GM21786 (cell line): Measurements from ENCODE around the gene SF3B4.
"Not testable (repeated sequence)": the region's sequence is repeated elsewhere in the genome, so short reads cannot be mapped to it uniquely, and the experiment has no call there.

Experiments
- ATAC-seq: cut with Tn5 transposase; IDR thresholded peaks from one replicate; pipeline ENCODE4 v1.9.1; 2021; ENCODE audit not compliant: unreplicated experiment

SF3B4 gene, protein sequence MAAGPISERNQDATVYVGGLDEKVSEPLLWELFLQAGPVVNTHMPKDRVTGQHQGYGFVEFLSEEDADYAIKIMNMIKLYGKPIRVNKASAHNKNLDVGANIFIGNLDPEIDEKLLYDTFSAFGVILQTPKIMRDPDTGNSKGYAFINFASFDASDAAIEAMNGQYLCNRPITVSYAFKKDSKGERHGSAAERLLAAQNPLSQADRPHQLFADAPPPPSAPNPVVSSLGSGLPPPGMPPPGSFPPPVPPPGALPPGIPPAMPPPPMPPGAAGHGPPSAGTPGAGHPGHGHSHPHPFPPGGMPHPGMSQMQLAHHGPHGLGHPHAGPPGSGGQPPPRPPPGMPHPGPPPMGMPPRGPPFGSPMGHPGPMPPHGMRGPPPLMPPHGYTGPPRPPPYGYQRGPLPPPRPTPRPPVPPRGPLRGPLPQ

DNA sequence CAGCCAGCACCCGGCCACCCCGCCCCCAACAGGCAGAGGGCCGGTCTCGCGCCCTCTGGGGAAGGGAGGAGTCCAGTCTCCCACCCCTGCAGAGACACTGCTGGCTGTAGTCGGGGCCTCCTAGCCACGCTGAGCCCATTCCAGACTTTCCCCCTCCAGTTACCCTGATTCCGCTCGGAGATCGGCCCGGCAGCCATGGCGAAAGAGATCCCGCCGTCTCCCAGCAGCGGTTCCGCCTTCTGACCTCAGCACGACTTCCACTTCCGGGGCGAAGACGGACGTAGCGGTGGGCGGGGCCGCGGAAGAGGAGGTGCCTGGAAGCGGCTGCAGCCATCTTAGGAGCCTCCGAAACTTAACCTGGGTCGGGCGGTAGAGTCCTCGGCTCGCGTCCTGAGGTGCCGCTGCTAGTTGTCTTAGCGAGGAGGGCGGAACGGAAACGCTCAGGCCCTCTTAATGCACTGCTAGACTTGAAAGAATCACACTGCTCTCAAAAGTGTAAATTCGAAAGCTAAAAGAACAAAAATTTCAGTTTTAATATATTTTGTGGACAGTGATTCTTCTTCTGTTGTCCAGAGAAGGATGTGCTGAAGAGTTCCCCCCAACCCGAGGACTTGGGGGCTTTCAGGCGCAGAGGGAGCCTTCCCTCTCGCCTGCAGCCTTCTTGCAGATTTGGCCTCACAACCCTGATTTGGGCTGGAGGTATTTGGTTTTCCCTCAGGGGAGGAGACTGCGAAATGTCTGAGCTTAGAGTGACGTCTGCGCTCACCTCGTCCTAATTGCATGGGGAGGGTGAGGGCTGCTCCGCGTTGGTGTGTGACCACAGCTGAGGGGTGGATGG lies at the start of gene SF3B4:
SF3B4 (minus strand) TSS at position 241 of the 838 bp plus-strand sequence; CDS start at position 197, 44 bp downstream.
- peak; percentile 92 for ATAC-seq

DNA sequence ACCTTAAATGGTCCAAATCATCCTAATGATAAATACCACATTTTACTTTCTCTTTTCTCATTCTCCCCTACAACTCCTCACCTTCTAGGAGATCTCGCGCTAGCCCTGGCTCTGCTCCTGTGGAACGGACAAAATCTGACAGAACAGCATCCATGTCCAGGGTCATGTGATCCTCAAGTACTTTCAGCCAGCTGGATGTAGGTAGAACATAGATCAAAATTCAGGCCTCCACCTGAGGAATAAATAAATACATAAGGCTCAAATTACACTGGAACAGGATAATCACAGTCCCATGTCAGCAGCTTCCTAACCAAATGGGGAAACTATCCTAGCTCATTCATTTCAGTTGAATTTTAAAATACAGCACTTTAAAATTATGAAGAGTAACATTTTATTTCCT lies 49.7 kb upstream of the SF3B4 start:
- ATAC-seq = no peak

DNA sequence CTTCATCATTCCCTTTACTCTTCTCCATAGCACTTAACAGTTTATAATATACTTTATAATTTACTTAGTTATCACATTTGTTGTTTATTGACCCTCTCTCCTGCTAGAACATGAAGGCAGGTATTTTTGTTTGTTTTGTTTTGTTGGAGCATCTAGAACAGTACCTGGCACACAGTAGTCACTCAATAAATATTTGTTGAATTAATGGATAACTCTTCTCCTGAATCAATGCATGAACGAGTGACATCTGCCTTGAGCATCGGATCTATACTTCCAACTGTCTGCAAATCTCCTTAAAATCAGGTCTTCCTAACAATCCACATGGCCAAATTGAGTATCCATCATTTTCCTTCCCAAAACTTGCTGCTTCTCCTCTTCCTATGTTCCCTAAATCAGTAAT lies 44.9 kb upstream of the SF3B4 start:
- ATAC-seq = no peak

DNA sequence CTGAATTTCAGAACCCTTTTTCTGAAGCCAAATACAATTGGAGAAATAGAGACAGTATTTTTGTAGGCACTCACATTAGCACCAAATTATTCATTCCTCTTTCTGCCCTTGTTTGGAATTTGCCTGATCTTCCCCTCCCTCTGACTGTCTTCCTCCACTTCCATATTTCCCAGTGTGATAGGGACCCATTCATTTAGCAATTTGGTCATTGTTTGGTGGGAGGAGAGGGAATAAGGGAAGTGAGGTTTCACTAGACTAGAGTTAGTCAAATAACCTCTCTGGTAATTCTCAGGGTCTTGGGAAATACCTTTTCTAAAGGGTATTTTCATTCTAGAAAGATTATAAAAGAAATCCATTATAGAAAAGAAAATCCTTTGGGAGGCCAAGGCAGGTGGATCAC lies 40.0 kb upstream of the SF3B4 start:
- ATAC-seq = no peak

DNA sequence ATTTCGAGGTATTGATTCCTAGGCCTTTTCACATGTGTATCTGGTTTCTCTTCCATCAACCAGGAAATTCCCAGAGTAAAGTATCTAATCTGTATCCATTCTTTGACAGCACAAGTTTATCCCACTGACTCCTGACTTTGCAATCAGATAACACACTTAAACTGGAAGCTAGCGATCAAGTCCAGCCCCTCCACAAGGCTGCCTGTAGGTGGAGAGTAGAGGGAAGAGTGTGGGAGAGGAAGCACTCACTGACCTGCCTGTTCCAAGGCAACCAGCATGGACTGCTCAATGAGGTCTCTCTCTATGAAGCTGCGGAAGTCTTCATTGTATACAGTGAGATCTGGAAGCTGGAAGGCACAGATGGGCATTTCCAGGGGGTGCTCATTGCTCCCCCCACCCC lies 39.4 kb upstream of the SF3B4 start:
- ATAC-seq = no peak

DNA sequence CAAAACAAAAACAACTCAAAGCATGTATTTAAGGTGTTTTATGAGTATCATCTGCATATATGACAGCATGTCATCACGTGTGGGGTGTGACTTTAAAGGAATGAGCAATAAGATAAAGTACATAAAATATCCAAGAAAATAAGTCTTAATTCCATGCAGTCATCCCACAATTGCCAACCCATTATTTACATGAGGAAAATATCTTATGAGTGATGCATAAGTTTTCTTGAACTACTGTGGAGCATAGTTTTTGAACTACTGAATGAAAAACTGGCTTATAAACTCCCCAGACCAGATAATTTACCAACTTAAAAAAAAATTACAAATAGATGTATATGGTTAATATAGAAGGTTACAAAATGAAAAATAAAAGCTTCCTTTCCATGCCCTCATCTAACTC lies 38.8 kb upstream of the SF3B4 start:
- ATAC-seq = no peak

DNA sequence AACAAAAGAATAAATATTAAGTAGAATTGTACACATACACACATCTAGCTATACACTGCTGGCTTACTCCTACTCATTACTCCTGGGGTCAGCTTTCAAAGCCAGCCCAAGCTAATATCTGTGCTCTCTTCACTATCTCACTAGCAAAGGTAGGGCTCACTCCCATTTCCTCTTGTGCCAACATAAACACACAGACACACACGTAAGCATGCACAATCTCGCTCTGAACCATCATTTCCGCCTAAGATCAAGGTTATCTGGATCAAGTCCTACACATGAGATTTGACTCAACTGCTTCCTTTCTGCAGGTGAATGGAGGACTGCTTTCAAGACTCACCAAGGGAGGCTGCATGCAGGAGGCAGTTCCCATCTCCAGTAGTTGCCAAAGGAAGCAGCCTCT lies 37.8 kb upstream of the SF3B4 start:
- ATAC-seq = no peak

DNA sequence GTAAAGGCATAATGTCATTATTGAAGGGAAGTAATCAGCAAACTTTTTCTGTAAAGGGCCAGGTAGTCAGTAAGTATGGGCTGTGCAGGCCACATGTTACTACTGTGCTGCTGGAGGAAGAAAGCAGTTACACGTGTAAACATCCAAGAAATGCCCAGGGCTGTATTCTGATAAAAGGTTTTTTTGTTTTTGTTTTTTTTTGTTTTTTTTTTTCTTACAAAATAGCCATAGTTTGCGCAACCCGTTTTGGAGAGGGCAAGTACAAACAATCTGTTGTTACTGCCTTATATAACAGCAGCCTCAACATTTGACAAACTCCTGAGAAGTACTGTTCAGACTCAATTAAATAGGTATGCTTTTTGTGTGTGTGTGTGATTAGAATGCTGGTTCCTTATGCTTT lies 35.8 kb upstream of the SF3B4 start:
- no peak for ATAC-seq

DNA sequence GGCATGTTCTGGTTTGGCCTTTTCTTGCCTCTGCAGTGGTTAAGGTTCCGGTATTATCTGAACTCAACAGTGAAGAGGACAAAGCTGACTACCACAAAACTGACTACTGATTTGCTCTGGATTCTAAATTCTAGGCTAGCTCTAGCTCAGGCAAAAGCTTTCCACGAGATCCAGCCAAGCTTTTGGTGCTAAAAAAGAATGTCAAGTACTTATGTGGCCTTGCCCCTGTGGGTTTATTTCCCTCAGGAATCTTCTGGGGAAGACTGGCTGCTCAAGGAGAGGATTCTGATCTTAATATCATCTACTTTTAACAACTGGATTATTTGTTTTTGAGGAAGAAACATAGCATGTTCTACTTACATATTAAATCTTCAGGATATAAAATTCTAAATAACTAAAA lies 35.1 kb upstream of the SF3B4 start:
- no peak for ATAC-seq

DNA sequence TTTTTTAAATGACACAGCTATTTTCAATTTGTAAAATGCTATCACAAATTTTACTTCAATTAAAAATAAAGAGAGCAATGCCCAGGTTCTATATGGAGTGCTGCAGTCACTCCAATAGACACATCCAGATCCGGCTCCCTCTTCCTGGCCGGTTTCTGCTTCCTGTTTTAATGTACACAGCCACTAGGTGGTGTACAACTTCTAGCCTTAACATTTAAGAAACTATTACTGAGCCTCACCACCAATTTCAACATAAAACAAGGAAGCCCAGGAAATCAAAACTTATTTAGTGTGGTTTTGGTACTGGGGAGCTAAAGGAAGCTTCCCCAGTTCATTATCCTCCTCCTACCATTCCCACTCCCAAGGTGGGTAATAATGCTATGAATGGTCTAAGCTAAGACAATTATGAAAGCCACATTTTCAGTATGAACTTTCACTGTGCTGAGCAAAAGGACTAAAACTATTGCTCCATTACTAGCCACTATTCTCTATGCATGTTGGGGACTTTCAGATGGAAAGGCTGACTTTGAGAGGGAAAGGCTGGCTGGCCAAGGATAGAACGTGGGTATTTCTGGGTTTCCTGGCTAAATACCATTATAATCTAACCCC lies 34.5 kb upstream of the SF3B4 start:
- no peak for ATAC-seq

DNA sequence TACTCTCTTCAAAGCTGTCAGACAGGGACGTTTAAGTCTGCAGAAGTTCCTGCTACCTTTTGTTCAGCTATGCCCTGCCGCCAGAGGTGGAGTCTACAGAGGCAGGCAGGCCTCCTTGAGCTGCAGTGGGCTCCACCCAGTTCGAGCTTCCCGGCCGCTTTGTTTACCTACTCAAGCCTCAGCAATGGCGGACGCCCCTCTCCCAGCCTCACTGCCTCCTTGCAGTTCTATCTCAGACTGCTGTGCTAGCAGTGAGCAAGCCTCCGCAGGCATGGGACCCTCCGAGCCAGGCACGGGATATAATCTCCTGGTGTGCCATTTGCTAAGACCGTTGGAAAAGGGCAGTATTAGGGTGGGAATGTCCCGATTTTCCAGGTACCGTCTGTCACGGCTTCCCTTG lies 29.9 kb upstream of the SF3B4 start:
- ATAC-seq = not testable (repeated sequence)

DNA sequence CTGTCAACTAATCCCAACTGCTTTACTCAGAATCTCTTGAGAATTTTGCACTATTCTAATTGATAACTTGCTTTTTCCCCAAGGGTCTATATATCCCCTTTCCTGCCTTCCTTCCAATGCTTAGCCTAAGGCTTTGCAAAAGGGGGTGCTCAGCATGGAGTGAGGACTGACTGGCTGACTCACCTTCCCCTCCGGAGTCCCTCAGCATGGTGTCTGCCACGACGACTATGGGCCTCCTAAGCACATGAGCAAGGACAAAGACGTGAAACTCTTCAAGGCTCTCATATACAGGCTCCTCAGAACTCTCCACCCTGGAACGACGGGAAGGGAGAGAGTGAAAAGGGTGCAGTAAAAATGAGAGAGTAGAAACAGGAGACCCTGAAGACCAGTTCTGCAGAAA lies 22.3 kb upstream of the SF3B4 start:
- no peak for ATAC-seq

DNA sequence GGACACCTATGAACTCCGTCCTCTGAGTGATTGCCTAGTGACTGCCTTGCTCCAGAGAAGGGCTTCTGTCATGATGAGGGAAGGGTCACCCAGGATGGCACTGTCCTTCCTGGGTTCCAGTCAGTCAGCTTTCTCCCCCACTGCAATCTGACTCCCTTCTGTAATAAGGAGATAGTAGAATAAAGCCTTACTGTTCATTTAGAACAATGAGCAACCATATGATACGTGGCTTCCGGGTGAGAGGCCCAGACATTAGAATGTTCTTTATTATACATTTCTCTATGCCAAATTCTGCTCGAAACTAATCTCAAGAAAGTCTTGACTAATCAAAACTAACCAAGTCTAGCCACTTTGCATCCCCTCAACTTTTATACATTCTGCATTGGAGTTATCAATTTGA lies 17.6 kb upstream of the SF3B4 start:
- ATAC-seq = no peak

DNA sequence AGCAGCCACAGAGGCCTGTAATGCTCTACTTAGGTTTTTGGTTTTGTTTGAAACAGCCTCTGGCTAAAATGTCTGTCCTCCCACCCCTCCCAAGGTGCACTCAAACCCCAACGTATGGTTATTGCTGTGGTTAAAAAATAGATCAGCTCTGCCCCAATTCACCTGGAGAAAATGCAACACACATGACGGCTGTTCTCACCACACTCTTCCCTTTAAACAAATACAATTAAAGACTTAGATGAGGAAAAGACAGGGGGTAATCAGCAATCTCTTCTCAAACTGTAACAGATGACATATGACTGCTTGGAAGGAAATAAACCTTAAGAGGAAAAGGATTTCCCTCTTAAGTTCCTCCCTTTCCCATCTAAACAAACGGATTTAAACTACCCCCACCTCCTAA lies 15.3 kb upstream of the SF3B4 start:
- no peak for ATAC-seq

DNA sequence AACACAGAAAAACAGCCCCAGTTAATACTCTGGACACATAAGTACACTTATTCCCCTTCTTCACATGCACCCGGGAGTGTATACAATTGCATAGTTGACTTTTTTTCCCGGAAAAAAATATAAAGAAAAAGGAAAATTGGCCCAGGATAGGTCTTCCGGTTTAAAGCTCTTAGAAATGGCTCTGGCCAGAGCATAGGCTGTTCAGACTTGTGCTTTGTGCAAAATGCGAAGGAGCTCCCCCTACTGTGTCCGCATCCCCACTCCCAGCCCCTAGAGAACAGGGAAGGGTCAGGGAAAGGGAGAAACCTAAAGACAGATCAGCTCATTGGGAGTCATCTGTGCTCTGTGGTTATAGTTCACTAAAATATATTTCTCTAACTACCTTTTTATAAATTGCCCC lies 14.6 kb upstream of the SF3B4 start:
- ATAC-seq = no peak

DNA sequence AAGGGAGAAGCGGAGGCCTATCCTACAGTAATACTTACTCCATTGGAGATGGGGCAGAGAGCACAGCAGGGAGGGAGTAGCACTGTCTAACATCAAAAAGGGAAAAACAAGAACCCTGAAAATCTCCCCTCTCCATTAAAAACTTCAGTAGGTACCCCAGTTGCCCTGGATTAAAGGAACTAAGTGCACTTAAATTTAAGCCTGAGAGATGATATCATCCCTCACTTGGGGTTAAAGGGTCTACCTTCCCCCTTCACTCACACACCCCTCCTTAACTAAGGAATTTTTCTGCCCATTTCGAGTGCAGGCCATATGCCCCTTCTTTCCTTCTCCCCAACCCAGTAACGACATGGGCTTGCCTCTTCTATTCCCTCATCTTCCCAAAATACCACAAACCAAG lies 12.8 kb upstream of the SF3B4 start:
- no peak for ATAC-seq

DNA sequence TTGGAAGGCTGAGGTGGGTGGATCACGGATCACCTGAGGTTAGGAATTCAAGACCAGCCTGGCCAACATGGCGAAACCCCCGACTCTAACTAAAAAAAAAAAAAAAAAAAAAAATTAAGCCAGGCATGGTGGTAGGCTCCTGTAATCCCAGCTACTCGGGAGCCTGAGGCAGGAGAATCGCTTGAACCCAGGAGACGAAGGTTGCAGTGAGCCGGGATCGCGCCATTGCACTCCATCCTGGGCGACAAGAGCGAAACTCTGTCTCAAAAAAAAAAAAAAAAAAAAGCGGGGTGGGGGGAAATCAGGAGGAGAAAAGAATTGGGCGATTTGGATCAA lies 11.0 kb upstream of the SF3B4 start:
- not testable (repeated sequence) for ATAC-seq

DNA sequence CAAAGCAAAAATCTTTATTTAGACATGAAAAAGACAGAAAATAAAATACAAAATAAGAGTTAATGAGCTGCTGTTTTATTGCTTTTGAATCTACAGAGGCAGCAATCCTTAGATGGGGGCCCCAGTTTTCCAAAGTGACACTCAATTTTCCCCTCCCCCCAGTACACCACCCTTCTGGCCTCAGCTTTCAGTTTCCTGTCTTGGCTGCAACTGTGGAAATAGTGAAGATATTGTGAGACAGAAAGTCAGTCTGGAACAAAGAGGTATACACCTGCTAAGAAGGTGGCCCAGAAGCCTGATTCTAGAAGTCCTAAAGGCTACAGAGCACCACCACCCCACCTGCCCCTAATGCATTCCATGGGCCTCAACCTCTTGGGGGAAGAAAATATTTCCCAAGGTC lies 10.2 kb upstream of the SF3B4 start:
- no peak for ATAC-seq

DNA sequence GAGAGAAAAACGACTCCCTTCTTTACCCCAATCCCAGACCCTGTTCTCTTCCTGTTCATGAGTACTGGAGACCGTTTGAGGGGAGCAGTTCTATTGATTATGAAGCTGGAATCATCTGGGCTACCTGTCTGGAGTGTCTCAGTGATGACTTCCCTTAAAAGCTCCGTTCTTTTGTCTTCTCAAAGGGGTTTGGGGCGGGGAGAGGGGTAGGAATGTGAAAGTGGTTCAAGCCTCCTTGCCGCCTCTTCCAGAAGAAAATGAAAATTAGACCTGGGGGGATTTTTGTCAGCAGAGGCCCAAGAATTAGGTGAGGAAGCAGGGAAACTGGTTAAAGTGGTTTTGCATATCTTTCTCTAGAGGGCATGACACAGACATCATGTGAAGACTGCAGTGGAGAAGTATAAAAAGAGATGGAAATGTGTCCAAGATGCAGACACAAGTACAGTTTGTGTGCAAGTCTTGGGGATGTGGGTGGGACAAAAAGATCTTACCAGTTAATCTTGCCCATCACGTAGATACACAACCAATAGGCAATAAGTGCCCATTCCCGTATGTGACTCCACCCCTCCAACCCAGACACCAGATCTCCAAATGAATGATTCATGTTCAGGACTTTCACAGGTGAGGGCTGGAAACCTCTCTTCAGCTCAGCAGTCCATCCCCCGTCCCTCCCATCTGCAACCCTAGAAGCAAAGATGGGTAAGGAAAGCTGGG lies 9.5 kb upstream of the SF3B4 start:
- no peak for ATAC-seq

DNA sequence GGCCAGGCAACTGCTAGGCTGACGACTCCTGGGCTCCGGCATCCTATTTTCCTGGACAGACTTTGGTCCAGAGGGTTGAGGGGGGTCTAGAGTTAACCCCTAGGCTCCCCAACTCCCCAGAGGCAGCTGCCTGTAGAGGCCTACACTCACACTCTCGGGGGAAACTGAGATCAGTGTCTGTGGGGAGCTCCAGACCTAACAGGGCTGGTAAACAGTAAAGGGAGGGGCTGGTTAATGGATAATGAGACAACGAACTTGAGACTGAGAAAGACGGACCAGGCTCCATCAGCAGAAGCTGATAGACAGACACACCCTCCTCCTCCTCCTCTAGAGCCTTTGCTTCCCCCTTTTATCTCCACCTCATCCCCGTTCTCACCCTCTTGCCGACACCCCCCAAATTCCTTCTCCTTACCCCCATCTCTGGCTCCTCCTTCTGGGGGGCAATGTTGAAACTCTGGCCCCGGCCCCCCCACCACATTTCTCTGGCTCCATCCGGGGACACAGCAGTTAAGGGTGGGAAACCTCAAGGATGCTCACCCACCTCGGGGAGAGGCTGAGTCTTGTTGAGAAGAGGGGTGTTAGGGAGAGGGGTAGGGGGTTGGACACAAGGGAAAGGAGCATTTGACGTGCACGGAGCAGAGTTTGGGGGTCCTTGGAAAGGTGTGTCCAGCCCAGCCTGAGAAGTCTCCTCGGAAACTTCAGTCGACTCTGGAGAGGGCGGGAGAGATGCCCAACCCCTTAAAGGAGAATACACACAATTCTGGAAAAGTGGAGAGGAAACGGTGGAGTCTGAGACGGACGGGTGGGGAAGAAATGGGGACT lies 8.8 kb upstream of the SF3B4 start, which contains the start of gene MTMR11:
MTMR11 (minus strand) TSS at position 710 of the 822 bp plus-strand sequence; CDS start at position 478, 232 bp downstream.
- ATAC-seq = no peak
